Right ventricle myocardium inferior (tissue), 1 donor: ENCODE results near the gene OLFM2. TPM values are rescaled to one million over a fixed set of nuclear protein-coding genes. Genes with fewer than 3 reads are reported as not detected.

Experiments used
- ATAC-seq: fragments of 200-7000 bp; cut with Tn5 transposase; one replicate; pipeline ENCODE4 v1.9.1; 2020; ENCODE audit warnings: mild to moderate bottlenecking, moderate library complexity
- DNase-seq: peaks from one replicate; pipeline ENCODE4 v3.0.0; 2021; ENCODE audit errors: missing footprints
- intact Hi-C: fragments of 100-400 bp; cut with DNase I; formaldehyde crosslinking; loops from one replicate; pipeline ENCODE4 v1.11.0; 2022
- total RNA-seq: library from RNA; stranded (reverse); fragmentation: NEBNext Ultra II Directional; extraction: Animal tissue kit (Norgen Biotek cat#: 25700); gene quantifications from one replicate; pipeline ENCODE4 v1.2.1, GENCODE V29; 2021
- donor health status: DM: no; HTN: yes; CAD: no; lungs with severe emphysema.

Gene OLFM2
- total RNA-seq, 1 donor from 2014 or later = 2.2 TPM

DNA sequence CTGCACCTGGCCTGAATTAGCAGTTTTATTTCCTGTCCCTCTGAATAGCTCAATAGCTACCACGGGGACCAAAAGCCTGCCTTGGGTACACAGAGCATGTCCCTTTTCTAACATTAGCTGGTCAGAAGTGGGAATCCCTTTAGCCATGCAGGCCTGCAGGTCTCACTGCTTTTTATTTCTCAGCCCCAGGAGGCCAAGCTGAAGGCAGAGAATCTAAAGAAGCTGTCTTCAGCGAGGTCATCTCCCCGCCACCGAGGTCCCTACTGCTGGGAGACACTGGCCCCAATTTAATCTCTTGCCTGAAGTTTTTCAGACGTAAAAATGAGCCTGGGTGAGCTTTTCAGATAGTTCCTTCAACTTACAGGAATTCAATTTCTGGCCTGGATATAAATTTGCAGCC lies 60.5 kb downstream of the OLFM2 start:
- intact Hi-C loops = no loop called here
- ATAC-seq = no peak
- no peak for DNase-seq

DNA sequence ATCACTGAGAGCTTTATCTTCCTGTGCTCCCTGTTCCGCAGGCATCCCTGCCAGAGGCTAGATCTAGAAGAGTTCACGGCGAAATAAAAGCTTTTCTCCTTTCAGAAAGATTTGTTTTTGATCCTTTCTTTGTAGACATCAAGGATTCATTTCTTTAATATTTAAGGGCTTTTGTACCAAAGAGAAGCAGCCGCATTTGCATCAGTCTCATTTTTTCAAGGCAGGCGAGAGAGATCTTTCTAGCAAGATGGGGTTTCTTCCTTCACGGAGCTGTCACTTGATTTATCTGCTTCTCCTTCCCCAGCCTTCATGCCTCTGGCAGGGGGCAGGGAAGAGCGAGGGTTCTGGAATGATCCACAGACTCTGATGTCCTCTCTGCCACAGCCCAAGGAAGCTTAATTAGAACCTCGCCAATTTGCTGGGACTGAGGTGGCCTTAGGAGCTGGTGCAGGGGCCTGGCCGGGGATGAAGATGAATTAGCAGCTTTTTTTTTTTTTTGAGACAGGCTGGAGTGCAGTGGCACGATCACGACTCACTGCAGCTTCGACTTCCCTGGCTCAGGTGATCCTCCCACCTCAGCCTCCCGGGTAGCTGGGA lies 61.2 kb downstream of the OLFM2 start:
- intact Hi-C loops = no loop called here
- no peak for ATAC-seq
- no peak for DNase-seq

DNA sequence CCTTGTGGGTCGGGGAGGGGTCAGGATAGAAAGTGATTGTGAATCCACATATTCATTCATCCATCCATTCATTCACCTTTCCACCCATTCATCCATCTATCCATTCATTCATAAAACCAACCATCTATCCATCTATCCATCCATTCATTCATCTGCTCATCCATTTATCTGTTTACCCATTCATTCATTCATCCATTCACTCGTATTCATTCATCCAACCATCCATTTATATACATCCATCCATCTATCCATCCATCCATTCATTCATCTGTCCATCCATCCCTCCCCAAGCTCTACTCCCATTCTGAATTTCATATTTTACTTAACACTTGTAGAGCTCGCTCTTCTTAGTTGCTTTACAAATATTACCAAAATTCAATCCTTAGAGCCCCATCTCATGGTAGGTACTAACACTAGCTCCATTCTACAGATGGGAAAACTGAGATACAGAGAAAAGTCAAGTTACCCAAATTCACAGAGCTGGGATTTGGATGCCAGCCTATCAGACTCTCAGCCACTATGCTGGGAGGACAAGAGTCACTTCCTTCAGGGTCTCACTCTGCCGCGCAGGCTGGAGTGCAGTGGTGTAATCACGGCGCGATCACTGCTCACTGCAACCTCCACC lies 63.6 kb downstream of the OLFM2 start:
- no peak for DNase-seq
- intact Hi-C loops = no loop called here
- ATAC-seq = no peak

DNA sequence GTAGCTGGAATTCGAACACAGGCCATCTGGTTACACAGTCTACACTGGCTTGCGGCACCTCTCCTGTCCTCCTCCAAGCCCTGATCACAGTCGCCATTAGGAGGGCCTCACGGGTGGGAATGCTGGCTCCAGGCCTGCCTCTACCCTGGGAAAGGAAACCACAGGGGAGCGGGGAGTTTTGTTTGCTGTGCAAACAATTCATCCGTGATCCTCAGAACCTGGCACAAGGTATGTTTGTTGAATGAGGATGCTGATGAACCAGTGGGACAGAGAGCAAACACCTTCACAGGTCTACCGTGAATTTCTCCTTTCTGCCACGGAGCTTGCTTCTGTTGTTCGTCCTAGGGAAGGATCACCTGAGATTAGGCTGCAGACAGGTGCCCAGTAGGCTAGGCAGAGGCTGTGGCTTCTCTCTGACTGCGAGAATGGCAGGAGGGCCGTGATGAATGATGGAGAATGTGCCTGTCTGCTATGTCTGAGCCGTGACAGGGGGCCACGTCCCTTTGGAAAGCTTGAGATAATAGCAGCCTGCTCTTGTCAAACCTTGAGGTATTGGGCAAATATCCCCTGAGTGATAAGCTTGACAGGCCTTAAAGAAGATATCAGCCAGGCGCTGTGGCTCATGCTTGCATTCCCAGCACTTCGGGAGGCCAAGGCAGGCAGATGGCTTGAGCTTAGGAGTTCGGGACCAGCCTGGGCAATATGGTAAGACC lies 64.5 kb downstream of the OLFM2 start:
- intact Hi-C loops = no loop called here
- DNase-seq (no peak), ATAC-seq (no peak)

DNA sequence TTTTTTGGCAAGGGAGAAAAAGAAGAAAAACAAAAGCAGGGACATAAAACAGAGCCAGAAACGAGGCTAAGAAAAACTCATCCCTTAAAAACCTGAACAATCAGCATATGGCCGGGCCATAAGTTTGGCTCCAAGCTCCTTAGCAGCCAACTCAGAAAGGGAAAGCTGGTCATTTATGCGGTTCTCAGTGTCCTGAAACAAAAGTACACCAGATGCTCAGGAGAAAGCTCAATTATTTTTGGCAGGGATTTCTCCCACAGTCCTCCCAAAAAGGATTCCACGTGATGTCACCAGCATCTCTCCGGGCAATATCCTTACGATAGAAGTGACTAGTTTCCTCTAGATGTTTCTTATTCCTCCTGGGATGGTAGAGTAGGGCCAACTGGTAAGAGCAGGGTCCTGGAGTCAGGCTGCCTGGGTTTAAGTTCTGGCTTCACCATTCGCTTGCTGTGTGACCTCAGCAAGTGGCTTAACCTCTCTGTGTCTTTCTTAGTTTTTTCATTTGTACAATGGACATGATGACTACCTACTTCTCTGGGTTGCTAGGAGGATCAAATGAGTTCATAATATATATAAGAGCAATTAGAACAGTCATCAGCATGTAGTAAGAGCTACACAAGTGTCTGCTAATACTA lies 67.2 kb downstream of the OLFM2 start:
- intact Hi-C loops = no loop called here
- no peak for ATAC-seq
- no peak for DNase-seq

DNA sequence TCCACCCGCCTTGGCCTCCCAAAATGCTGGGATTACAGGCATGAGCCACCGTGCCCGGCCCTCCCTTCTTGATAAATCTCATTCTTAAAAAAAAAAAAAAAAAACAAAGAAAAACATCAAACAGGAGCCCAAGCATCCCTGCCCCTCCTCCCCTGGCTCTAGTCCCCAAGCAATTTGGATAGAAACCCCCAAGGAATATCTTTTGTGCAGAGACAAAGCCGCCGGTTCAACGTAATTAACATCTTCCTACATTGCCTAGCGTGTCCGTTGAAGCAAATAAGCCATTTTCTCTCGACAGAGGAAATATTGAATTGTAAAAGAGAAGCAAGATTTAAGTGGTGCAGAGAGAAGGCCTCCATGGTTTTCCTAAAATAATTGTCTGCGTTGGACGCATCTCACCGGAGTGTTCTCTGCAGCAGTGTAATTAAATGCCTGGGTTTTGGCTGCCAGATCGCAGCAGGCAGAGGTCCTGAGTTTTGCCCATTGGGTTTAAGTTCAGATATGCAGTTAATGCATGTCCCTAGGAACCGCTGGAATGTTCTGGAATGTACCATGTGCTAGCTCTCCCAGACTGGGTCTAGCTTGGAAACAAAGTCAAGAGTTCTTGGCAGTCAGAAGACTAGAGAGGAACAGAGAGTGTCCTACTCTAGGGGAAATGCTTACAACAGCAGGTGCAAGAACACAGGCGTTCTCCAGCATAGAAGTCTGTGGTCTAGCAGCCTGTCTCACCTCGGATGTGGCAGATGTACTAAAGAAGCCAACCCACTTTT lies 70.4 kb downstream of the OLFM2 start:
- DNase-seq = no peak

DNA sequence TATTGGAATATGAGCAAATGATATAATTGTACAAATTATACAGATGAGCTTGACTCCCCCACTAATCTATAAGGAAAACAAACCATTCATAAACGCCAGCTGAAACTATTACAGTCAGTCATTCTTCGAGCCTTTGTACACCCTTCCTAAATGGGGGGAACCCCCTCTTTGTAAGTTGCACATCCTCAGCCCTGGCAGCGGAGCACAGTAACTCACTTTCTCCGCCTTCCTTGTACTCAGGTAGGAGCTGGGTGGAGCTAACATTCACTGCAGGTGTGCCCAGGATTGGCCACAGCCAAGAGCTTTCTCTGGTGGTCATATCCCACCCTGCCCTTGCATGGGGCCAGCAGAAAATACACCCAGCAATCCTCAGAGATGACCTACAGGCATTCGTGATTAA lies 72.6 kb downstream of the OLFM2 start:
- ATAC-seq (no peak), DNase-seq (no peak)
- intact Hi-C loops = no loop called here

More for the DNA sequence above, 70.4 kb downstream of the OLFM2 start:
- intact Hi-C loops = no loop called here
- no peak for ATAC-seq

DNA sequence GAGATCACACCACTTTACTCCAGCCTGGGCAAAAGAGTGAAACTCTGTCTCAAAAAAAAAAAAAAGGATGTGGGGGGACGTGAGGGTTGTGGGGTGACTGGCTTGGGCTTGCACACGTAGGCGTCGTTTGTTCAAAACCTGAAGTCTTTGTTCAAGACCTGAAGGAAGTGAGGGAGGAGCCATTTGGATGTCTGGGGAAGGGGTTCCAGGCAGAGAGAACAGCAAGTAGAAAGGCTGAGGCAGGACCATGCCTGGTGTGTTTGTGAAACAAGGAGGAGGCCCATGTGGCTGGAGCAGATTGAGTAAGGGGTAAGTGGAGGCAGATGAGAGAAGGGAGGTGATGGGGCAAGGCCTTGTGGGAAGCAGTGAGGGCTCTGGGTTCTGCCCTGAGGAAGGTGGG lies 73.4 kb downstream of the OLFM2 start:
- no peak for DNase-seq
- intact Hi-C loops = no loop called here
- no peak for ATAC-seq

DNA sequence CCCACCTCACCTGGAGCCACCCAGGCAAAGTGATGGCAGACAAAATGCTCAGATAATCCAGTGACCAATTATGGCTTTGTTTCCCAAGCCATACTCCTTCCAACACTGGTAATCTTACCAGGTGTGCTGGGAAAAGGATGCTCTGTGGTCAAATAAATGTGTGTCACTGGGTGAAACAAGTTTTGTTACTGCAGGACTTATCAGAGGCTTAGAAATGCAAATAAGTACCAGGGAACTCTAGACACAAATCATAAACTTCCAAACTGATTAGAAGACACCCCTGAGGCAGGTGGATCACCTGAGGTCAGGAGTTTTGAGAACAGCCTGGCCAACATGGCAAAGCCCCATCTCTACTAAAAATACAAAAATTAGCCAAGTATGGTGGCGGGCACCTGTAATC lies 74.8 kb downstream of the OLFM2 start:
- no peak for DNase-seq
- ATAC-seq = no peak
- intact Hi-C loops = no loop called here

DNA sequence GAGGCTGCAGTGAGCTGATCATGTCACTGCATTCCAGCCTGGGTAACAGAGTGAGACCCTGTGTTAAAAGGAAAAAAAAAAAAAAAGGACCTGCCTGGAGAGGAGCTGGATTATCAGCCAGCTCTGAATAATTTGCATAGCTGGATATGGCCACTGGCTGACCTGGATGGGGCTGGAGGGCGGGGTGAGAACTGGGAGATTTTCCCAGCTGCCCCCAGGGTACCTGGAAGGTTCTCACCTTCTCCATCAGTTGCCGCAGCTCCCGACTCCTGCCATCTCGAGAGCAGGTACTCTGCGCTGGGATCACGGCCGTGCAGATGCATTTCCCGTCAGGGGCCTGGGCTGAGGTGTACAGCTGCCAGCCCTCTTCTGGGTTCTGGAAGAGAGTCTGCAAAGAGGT lies 75.9 kb downstream of the OLFM2 start:
- DNase-seq (no peak), ATAC-seq (no peak)
- intact Hi-C loops = no loop called here

DNA sequence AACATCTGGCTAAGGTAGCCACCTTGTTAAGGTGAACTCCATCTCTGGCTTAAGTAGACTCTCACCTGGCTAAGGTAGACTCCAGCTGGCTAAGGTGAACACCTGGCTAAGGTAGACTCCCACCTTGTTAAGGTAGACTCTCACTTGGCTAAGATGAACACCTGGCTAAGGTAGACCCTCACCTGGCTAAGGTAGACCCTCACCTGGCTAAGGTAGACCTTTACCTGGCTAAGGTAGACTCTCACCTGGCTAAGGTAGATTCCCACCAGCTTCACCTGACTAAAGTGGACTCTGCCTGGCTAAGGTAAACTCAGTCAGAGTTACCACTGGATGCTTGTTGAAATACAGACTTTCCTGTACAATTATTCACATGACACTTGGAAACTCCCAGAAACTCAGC lies 77.5 kb downstream of the OLFM2 start:
- no peak for ATAC-seq
- no peak for DNase-seq
- intact Hi-C loops = no loop called here

DNA sequence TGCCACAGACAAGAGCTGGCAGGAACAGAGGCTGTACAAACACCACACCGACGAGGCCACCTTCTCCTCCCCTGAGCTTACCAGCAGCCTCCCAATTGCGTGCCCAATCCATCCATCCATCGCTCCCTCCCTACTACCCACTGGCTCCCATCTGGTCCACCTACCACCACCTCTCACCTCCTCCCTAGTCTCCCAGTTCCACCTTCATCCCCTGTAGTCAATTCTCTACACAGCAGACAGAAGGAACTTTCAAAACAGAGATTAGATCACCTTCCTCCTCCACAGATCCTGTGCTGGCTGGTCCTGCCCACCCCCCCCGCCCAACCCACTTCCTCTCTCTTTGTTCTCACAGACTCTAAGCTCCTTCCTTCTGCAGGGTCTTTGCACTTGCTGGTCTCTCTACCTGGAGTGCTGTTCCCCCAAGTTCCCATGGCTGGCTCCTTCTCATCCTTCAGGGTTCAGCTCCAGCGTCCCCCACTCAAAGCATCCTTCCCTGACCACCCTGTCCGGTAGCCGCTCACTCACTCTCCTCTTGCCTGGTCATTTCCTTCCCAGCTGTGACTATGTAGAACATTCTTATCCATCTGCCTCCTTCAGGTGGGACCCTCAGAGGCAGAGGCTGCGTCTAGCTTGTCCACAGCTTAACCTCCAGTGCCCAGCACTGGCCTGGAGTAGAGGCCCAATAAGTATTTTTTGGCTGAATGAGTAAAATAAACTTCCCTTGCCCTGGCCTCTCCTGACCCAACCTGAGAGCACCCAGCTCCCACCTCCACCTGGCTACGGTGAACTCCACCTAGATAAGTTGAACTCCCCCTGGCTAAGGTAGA lies 78.2 kb downstream of the OLFM2 start:
- ATAC-seq = no peak
- no peak for DNase-seq
- intact Hi-C loops = no loop called here

DNA sequence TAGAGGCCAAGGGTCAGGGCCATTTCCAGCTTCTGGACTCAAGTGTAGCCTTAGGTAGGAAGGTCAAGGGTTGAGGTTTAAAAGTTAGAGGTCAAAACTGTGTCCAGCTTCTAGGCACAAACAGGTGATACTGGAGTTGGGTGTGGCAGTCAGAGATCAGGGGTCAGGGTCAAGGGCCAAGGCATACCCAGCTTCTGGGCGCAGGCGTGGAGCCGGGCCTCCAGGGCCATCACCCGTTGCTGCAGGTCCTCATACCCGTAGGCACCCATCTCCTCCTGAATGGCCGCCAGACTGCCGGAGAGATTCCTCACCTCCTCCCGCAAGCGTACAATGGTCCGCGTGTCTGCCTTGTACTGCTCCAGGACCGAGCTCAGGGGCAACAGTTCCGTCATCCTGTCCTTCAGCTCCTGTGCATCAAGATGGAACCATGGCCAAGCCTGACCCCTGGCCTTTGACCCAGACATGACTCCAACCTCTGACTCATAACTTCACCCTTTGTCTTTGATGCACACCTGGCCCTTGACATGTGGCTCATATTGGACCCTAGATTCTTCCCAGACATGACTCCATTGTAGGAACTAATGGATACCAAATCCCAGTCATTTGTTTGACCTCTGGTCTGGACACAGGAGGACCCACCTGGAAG lies 79.1 kb downstream of the OLFM2 start:
- ATAC-seq = no peak
- no peak for DNase-seq
- intact Hi-C loops = no loop called here

DNA sequence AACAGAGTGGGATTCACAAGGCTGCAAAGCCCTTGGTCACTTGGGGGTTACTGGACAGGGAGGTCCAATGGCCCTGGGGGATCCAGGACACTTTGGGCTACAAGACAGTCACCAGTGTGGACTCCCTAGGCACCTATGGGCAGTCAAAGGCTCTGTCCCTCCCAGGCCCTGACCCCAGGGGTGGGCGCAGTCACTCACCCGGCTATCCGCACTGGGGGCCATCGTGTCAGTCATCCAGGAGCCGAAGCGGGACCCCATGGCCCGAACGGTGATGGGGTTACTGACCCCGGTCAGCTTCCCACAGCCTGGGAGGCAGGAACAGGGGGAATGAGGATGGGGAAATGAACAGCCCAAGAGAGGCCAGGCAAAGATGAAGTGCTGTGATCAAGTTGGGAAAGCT lies 79.7 kb downstream of the OLFM2 start:
- ATAC-seq = no peak
- intact Hi-C loops = no loop called here

DNA sequence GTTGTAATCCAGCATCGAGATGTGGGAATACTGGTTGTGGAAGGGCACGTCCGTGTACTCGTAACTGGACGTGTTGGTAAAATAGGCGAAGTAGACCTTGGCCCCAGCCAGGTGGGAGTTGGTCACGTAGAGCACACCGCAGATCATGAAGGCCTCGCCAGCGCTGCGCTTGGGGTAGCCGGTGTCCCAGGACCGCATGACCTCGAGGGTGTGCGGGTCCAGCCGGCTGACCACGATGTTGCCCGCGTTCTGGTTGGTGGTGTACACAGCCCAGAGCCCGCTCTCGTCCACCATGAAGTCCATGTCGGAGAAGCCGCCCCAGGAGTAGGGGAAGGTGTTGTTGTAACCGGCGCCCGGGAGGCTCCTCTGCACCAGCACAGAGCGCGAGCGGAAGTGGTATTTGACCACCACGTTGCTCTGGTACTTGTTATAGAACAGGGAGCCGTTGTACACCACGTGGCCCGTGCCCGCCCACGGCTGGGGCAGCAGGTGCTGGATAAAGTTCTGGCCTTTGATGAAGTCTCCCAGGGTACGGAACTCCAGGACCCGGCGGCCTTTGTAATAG lies 82.0 kb downstream of the OLFM2 start:
- intact Hi-C loops = no loop called here
- DNase-seq (no peak), ATAC-seq (no peak)

More for the DNA sequence above, 79.7 kb downstream of the OLFM2 start:
- DNase-seq = no peak

DNA sequence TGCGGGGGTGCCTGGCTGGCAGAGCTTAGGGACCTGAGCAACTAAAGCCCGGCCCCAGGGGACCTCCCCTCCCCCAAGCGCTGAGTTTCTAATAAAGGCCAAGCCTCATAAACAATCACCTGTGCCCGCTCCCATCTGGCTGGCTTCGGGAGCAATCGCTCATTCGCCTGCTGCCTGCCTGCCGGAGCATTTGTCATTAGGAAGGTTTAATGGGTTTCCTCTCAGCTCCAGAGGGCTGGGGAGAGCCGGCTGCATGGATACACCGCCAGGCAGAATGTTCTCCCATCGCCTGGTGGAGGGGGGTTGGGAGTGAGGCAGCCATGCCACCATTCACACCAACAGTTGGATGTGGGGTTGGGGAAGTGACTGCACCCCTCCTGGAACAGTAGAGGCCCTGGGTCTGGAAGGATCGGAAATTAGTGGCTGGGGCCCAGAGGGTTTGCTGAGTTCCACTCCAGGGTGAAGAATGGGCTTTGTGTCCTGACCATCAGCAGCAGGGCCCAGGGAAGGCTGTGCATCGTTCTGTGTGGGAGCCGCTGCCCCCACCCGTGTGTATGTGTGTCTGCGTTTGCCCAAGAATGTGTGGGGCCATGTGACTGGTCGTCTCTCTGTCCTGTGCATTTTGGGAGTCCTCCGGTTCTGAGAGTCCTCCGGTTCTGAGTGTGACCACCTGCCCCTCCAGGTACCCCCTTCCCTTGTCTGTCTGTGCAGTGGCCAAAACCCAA lies 85.9 kb downstream of the OLFM2 start:
- DNase-seq (no peak), ATAC-seq (no peak)
- intact Hi-C loops = no loop called here

DNA sequence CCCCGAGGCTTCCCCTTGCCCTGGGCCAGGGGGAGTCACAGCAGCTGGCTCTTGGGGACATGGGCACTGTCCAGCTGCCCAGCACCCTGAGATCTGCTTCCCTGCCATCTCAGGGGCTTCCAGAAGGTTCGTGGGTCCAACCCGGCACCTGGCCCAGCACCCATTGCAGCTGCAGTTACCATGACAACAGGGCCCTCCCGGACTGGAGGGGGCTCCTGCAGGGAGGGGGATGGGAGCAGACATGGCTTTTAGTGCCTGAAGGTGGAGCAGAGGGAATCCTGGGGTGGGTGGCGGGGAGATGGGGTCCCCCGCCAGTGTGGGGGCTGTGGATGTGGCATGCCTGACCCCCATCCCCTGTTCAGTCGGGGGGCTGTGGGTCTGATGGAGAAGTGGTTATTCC lies 86.5 kb downstream of the OLFM2 start:
- intact Hi-C loops = no loop called here
- no peak for DNase-seq
- no peak for ATAC-seq
